Bronchial epithelial cell (primary cell): ENCODE results near the gene SLC17A9. TPM values are rescaled to one million over a fixed set of nuclear protein-coding genes. Genes with fewer than 3 reads are reported as not detected.

Source experiments
- DNase-seq: peaks from one replicate; pipeline ENCODE4 v3.0.0-alpha.2; 2010; ENCODE audit warnings: low read depth
- FAIRE-seq: peaks from 2 replicates; lab custom pipeline; 2011; peaks lifted over from hg19 to GRCh38; lab: Jason Lieb, UNC
- H3K27me3 ChIP-seq: 2 replicates; pipeline ENCODE4 v1.5.1; 2011; ENCODE audit warnings: low read length; ENCODE audit not compliant: control insufficient read depth, insufficient read depth
- H3K36me3 ChIP-seq: 2 replicates; pipeline ENCODE4 v1.5.1; 2011; ENCODE audit warnings: low read length; ENCODE audit not compliant: control insufficient read depth, insufficient read depth
- H3K4me3 ChIP-seq: 2 replicates; pipeline ENCODE4 v1.5.1; 2011; ENCODE audit warnings: mild to moderate bottlenecking, low read depth, low read length, control low read depth
- CTCF ChIP-seq: IDR thresholded peaks from 2 replicates; pipeline ENCODE4 v1.5.1; 2011; ENCODE audit warnings: mild to moderate bottlenecking, moderate library complexity, low read length, control low read depth, inconsistent platforms; ENCODE audit not compliant: insufficient read depth, severe bottlenecking
- total RNA-seq: library from RNA; depleted of rRNA; stranded (reverse); fragments of >200 nt; gene quantifications from 2 replicates; pipeline ENCODE4 v1.2.1, GENCODE V29; 2014

The SLC17A9 gene
- total RNA-seq, 1 donor from 2014 or later, result 0.53 TPM

GRCh38 chr20:62961310-62961783 lies 8.8 kb downstream of the SLC17A9 start:
- Histone ChIP-seq H3K36me3 (no peaks in the 10 kb centered on the region), H3K27me3 (no peaks in the 10 kb centered on the region), H3K4me3 (no peak overlapping the region)
- DNase-seq, result peak; percentile 37
- no peak for FAIRE-seq
- TF ChIP-seq CTCF, result no peak

GRCh38 chr20:62961799-62962198 lies 9.3 kb downstream of the SLC17A9 start:
- FAIRE-seq, result no peak

GRCh38 chr20:62962221-62962879 lies 9.8 kb downstream of the SLC17A9 start:
- FAIRE-seq, result no peak
- TF ChIP-seq CTCF, result no peak
- Histone ChIP-seq H3K27me3 (no peaks in the 10 kb centered on the region), H3K36me3 (no peaks in the 10 kb centered on the region), H3K4me3 (no peak overlapping the region)
- DNase-seq, result no peak

More at GRCh38 chr20:62961799-62962198, 9.3 kb downstream of the SLC17A9 start:
- no peaks in the 10 kb centered on the region for H3K27me3 ChIP-seq
- no peak for DNase-seq
- TF ChIP-seq CTCF, result no peak
- no peaks in the 10 kb centered on the region for H3K36me3 ChIP-seq
- no peak overlapping the region for H3K4me3 ChIP-seq

- no peak for FAIRE-seq
- no peaks in the 10 kb centered on the region for H3K36me3 ChIP-seq
- no peak for TF ChIP-seq CTCF
- no peak for DNase-seq
- no peaks in the 10 kb centered on the region for H3K27me3 ChIP-seq
- H3K4me3 ChIP-seq, result no peak overlapping the region
Observed at GRCh38 chr20:62962891-62963613, 10.5 kb downstream of the SLC17A9 start.

GRCh38 chr20:62963614-62964397 lies 11.3 kb downstream of the SLC17A9 start:
- DNase-seq (no peak), FAIRE-seq (no peak)
- Histone ChIP-seq H3K4me3 (no peak overlapping the region), H3K27me3 (no peaks in the 10 kb centered on the region), H3K36me3 (no peaks in the 10 kb centered on the region)
- no peak for TF ChIP-seq CTCF
